Adrenal gland (tissue), 12 donors: ENCODE measurements around the gene RPL39L. TPM values are rescaled to one million over a fixed set of nuclear protein-coding genes. Genes with fewer than 3 reads are reported as not detected.

ENCODE experiments used
- DNase-seq, 7 donors: peaks; one replicate each; pipeline ENCODE4 v3.0.0-alpha.2; 2019 to 2020
- H3K27ac ChIP-seq, 5 donors: fragments of 200-600 bp; sonication (generic) in 4 of 5; 1 replicate in 3 of 5; 2 replicates in 2 of 5; pipeline versions ENCODE4 v1.5.1 to v1.8.0; 2016 to 2020; ENCODE audit warnings: mild to moderate bottlenecking in 1 of 5
- H3K27me3 ChIP-seq: fragments of 200-600 bp; 2 replicates; pipeline ENCODE4 v1.8.0; 2021
- H3K36me3 ChIP-seq, 2 donors: fragments of 200-600 bp; replicated peaks in 1 of 2; 1 replicate in 1 of 2; 2 replicates in 1 of 2; pipeline versions ENCODE4 v1.5.1 to v1.8.0; 2018 to 2022
- H3K4me1 ChIP-seq, 2 donors: fragments of 200-600 bp; replicated peaks in 1 of 2; 1 replicate in 1 of 2; 2 replicates in 1 of 2; pipeline versions ENCODE4 v1.5.1 to v1.8.0; 2018 to 2021
- H3K4me3 ChIP-seq, 4 donors: fragments of 200-600 bp; sonication (generic) in 3 of 4; one replicate each; pipeline ENCODE4 v1.5.1; 2016 to 2018
- H3K9me3 ChIP-seq, 3 donors: fragments of 200-600 bp; sonication (generic) in 1 of 3; replicated peaks in 1 of 3; 1 replicate in 2 of 3; 2 replicates in 1 of 3; pipeline versions ENCODE4 v1.5.1 to v1.8.0; 2016 to 2021
- CTCF ChIP-seq, 6 experiments: fragments of 450-650 bp in 4 of 6; fragments of 200-600 bp in 2 of 6; sonication (generic) in 1 of 6; IDR thresholded peaks; 1 replicate in 5 of 6; 2 replicates in 1 of 6; pipeline versions ENCODE4 v1.5.1 to v1.8.0; 2016 to 2021; ENCODE audit warnings: antibody characterized with exemption in 6 of 6, mild to moderate bottlenecking in 2 of 6, moderate library complexity in 1 of 6
- POLR2A ChIP-seq, 2 donors: fragments of 450-650 bp; IDR thresholded peaks; one replicate each; pipeline ENCODE4 v1.6.1; 2017; ENCODE audit warnings: antibody characterized with exemption in 2 of 2, mild to moderate bottlenecking in 2 of 2, moderate library complexity in 1 of 2
- WGBS, 4 donors: extraction: QIAGEN DNeasy Blood & Tissue Kit in 2 of 4; methylation state at CpG; one replicate each; pipeline versions ENCODE4 v1.1.5 to v1.1.7; 2013 to 2017; 5-methylcytosine and 5-hydroxymethylcytosine counted together
- intact Hi-C, 2 donors: fragments of 100-400 bp; cut with DNase I; formaldehyde crosslinking; loops; one replicate each; pipeline versions ENCODE4 v1.14.1 to v1.15.0; 2022 to 2023
- polyA plus RNA-seq, 3 donors: library from polyadenylated mRNA; stranded (reverse); fragments of 200-250 nt in 2 of 3; fragments of 350-450 nt in 1 of 3; fragmentation: Illumina TruSeq in 1 of 3; extraction: RNeasy Lipid Tissue Mini Kit (QIAGEN cat#74804) in 1 of 3; gene quantifications; one replicate each; pipeline ENCODE4 v1.2.3, GENCODE V29; 2013 to 2014
- total RNA-seq, 9 donors: library from RNA; depleted of rRNA in 4 of 9; stranded (reverse); fragments of >200 nt in 4 of 9; fragments of 120-200 nt in 1 of 9; fragmentation: NEBNext Ultra II Directional in 1 of 9; extraction: Animal tissue kit (Norgen Biotek cat#: 25700) in 1 of 9; gene quantifications; one replicate each; pipeline versions ENCODE4 v1.1.0 to v1.2.4, GENCODE V29; 2013 to 2023
- donor health status: healthy with polysubstance abuse.
- donor health status: Bipolar disorder and iron deficiency.
- donor health status: DM: yes; HTN: yes; CAD: no.
- donor health status: DM: no; HTN: no; CAD: no.
- donor health status: DM: no; HTN: no; CAD: no.
- donor health status: DM: yes; HTN: yes; CAD: no.

RPL39L gene
- total and polyA plus RNA-seq, 12 donors, result 1.5 to 17.9 (median 3.1) TPM

GRCh38 chr3:187186375-187186774 lies 47.1 kb upstream of the RPL39L start:
- WGBS, 4 donors, result 68 to 86% (median 78%) methylated on average over 2 of the region's 2 CpGs
- H3K36me3 ChIP-seq, result no peaks in the 10 kb centered on the region
- intact Hi-C loops, result no loop called here
- H3K27ac ChIP-seq, result no peak overlapping the region
- no peaks in the 10 kb centered on the region for H3K4me1 ChIP-seq
- H3K9me3 ChIP-seq, result no peaks in the 10 kb centered on the region
- no peak for DNase-seq
- no peak overlapping the region for H3K4me3 ChIP-seq
- no peak for TF ChIP-seq CTCF (IDR thresholded peaks at IDR 0.05)
- no peak for TF ChIP-seq POLR2A (IDR thresholded peaks at IDR 0.05)
- H3K27me3 ChIP-seq, result no peaks in the 10 kb centered on the region

GRCh38 chr3:187185759-187186158 lies 46.5 kb upstream of the RPL39L start:
- H3K36me3 ChIP-seq, result no peaks in the 10 kb centered on the region
- no peaks in the 10 kb centered on the region for H3K27me3 ChIP-seq
- no peaks in the 10 kb centered on the region for H3K4me1 ChIP-seq
- no peak overlapping the region for H3K27ac ChIP-seq
- no peak for DNase-seq
- WGBS, 4 donors, result 78 to 94% (median 93%) methylated on average over 4 of the region's 4 CpGs
- TF ChIP-seq POLR2A (IDR thresholded peaks at IDR 0.05) (no peak), CTCF (IDR thresholded peaks at IDR 0.05) (no peak)
- no peak overlapping the region for H3K4me3 ChIP-seq
- no peaks in the 10 kb centered on the region for H3K9me3 ChIP-seq
- intact Hi-C loops, result no loop called here

GRCh38 chr3:187183903-187184302 lies 44.6 kb upstream of the RPL39L start:
- H3K36me3 ChIP-seq, result no peaks in the 10 kb centered on the region
- no peak for TF ChIP-seq POLR2A (IDR thresholded peaks at IDR 0.05)
- TF ChIP-seq CTCF (IDR thresholded peaks at IDR 0.05), result no peak
- no peak for DNase-seq
- no peaks in the 10 kb centered on the region for H3K27me3 ChIP-seq
- 68 to 80% (median 75%) methylated on average over 4 to 6 of the region's 6 CpGs for WGBS, 4 donors
- intact Hi-C loops, result no loop called here
- no peak overlapping the region for H3K27ac ChIP-seq
- H3K4me3 ChIP-seq, result no peak overlapping the region
- no peaks in the 10 kb centered on the region for H3K9me3 ChIP-seq
- H3K4me1 ChIP-seq, result no peaks in the 10 kb centered on the region

- Histone ChIP-seq H3K4me3 (no peak overlapping the region), H3K27me3 (no peaks in the 10 kb centered on the region), H3K27ac (no peak overlapping the region), H3K36me3 (no peaks in the 10 kb centered on the region), H3K9me3 (no peaks in the 10 kb centered on the region), H3K4me1 (no peaks in the 10 kb centered on the region)
- WGBS, 4 donors, result 59 to 73% (median 70%) methylated on average over 7 of the region's 7 CpGs
- intact Hi-C loops, result no loop called here
- no peak for TF ChIP-seq POLR2A (IDR thresholded peaks at IDR 0.05)
- no peak for TF ChIP-seq CTCF (IDR thresholded peaks at IDR 0.05)
- DNase-seq, result peak in 1 of 7 donors; percentile 2
These were observed 44.0 kb upstream of the RPL39L start for GRCh38 chr3:187183210-187183862.
